H1 (cell line): ENCODE measurements around the gene CREG2. TPM values are rescaled to one million over a fixed set of nuclear protein-coding genes. Genes with fewer than 3 reads are reported as not detected.

Experiments
- CTCF ChIA-PET: fragments of 300-600 bp; sonication (Branson Sonifier 250); formaldehyde crosslinking; loops from one replicate; lab custom pipeline; 2021; ENCODE audit not compliant: partially characterized antibody; lab: Charles Lee
- POLR2A ChIA-PET: fragments of 300-600 bp; sonication (Branson Sonifier 250); formaldehyde crosslinking; loops from one replicate; lab custom pipeline; 2021; ENCODE audit warnings: inconsistent platforms; ENCODE audit not compliant: partially characterized antibody; lab: Charles Lee
- DNase-seq, 2 experiments: peaks; one replicate each; pipeline versions ENCODE4 v3.0.0 to v3.0.0-alpha.2; 2010 to 2022; ENCODE audit warnings: low spot score in 2 of 2, low read depth in 1 of 2, mixed read lengths in 1 of 2
- FAIRE-seq: peaks from 2 replicates; lab custom pipeline; 2011; peaks lifted over from hg19 to GRCh38; lab: Jason Lieb, UNC
- H2AFZ ChIP-seq: 2 replicates; pipeline ENCODE4 v1.8.1; 2012; ENCODE audit warnings: low read length, inconsistent platforms
- H2AK5ac ChIP-seq: 2 replicates; pipeline ENCODE4 v1.6.1; 2013; ENCODE audit warnings: low read depth, low read length
- H2BK120ac ChIP-seq: replicated peaks from 2 replicates; pipeline ENCODE3; 2013; ENCODE audit warnings: low read depth, low read length, inconsistent platforms
- H2BK12ac ChIP-seq: 2 replicates; pipeline ENCODE4 v1.6.1; 2013; ENCODE audit warnings: low read depth, low read length
- H2BK15ac ChIP-seq: 2 replicates; pipeline ENCODE4 v1.6.1; 2013; ENCODE audit warnings: low read length
- H2BK20ac ChIP-seq: 2 replicates; pipeline ENCODE4 v1.6.1; 2013; ENCODE audit warnings: low read length
- H2BK5ac ChIP-seq: 2 replicates; pipeline ENCODE4 v1.6.1; 2013; ENCODE audit warnings: low read depth, low read length
- H3K14ac ChIP-seq: 2 replicates; pipeline ENCODE4 v1.6.1; 2013; ENCODE audit warnings: inconsistent platforms; ENCODE audit not compliant: insufficient read length
- H3K18ac ChIP-seq: 2 replicates; pipeline ENCODE4 v1.6.1; 2013; ENCODE audit warnings: low read length; ENCODE audit errors: extremely low read depth
- H3K23ac ChIP-seq: 2 replicates; pipeline ENCODE4 v1.6.1; 2013; ENCODE audit warnings: inconsistent platforms; ENCODE audit not compliant: insufficient read length
- H3K23me2 ChIP-seq: 2 replicates; pipeline ENCODE4 v1.6.1; 2013; ENCODE audit warnings: low read depth, low read length
- H3K27ac ChIP-seq: 2 replicates; pipeline ENCODE4 v1.6.1; 2011; ENCODE audit warnings: low read depth, low read length, inconsistent platforms
- H3K27me3 ChIP-seq, 4 experiments: replicated peaks in 1 of 4; 1 replicate in 1 of 4; 2 replicates in 3 of 4; pipeline versions ENCODE4 v1.6.1 to v1.8.1; 2011 to 2013; ENCODE audit warnings: low read length in 3 of 4, mild to moderate bottlenecking in 3 of 4, inconsistent platforms in 2 of 4, mixed read lengths in 2 of 4, moderate library complexity in 1 of 4; ENCODE audit not compliant: control insufficient read depth in 3 of 4, insufficient read depth in 3 of 4; ENCODE audit errors: extremely low read depth in 1 of 4
- H3K36me3 ChIP-seq, 4 experiments: 2 replicates each; pipeline versions ENCODE4 v1.6.1 to v1.8.1; 2011 to 2013; ENCODE audit warnings: mild to moderate bottlenecking in 4 of 4, low read length in 3 of 4, moderate library complexity in 2 of 4, control low read depth in 1 of 4, inconsistent platforms in 1 of 4; ENCODE audit not compliant: insufficient read depth in 4 of 4, control insufficient read depth in 2 of 4
- H3K4ac ChIP-seq: replicated peaks from 2 replicates; pipeline ENCODE3; 2013; ENCODE audit warnings: low read length, low read depth, mixed read lengths, inconsistent platforms; ENCODE audit not compliant: insufficient read length
- H3K4me1 ChIP-seq, 4 experiments: replicated peaks in 1 of 4; 1 replicate in 1 of 4; 2 replicates in 3 of 4; pipeline versions ENCODE4 v1.6.1 to v1.8.1; 2011 to 2013; ENCODE audit warnings: low read length in 3 of 4, inconsistent platforms in 2 of 4, mixed read lengths in 1 of 4; ENCODE audit not compliant: insufficient read depth in 4 of 4, control insufficient read depth in 3 of 4
- H3K4me2 ChIP-seq, 2 experiments: 2 replicates each; pipeline versions ENCODE4 v1.6.1 to v1.8.1; 2011 to 2013; ENCODE audit warnings: low read depth in 2 of 2, low read length in 2 of 2, control low read depth in 1 of 2, inconsistent platforms in 1 of 2, mild to moderate bottlenecking in 1 of 2; ENCODE audit not compliant: insufficient read depth in 1 of 2
- H3K4me3 ChIP-seq, 4 experiments: fragments of 200-600, 300-600 bp in 1 of 4; sonication (generic), shearing (Covaris generic), sonication (Bioruptor Twin) in 1 of 4; 2 replicates each; pipeline versions ENCODE4 v1.5.1 to v1.8.1; 2011 to 2016; ENCODE audit warnings: low read length in 4 of 4, low read depth in 3 of 4, control low read depth in 2 of 4, inconsistent platforms in 2 of 4, mild to moderate bottlenecking in 2 of 4, mixed read lengths in 1 of 4, moderate library complexity in 1 of 4; ENCODE audit not compliant: insufficient read depth in 2 of 4; ENCODE audit errors: extremely low read depth in 1 of 4
- H3K56ac ChIP-seq: replicated peaks from 2 replicates; pipeline ENCODE3; 2013; ENCODE audit warnings: low read depth, mild to moderate bottlenecking, mixed read lengths, low read length, inconsistent platforms; ENCODE audit not compliant: insufficient read length
- H3K79me1 ChIP-seq: 2 replicates; pipeline ENCODE4 v1.6.1; 2013; ENCODE audit warnings: low read depth, low read length, control low read depth
- H3K79me2 ChIP-seq, 2 experiments: 2 replicates each; pipeline versions ENCODE4 v1.6.1 to v1.8.1; 2012 to 2013; ENCODE audit warnings: low read length in 2 of 2, mild to moderate bottlenecking in 2 of 2, inconsistent platforms in 1 of 2; ENCODE audit not compliant: insufficient read depth in 2 of 2, control insufficient read depth in 1 of 2
- H3K9ac ChIP-seq, 4 experiments: replicated peaks in 1 of 4; 1 replicate in 1 of 4; 2 replicates in 3 of 4; pipeline versions ENCODE4 v1.6.1 to v1.8.1; 2011 to 2013; ENCODE audit warnings: low read depth in 3 of 4, low read length in 3 of 4, control low read depth in 2 of 4, mild to moderate bottlenecking in 2 of 4, moderate library complexity in 2 of 4, inconsistent platforms in 1 of 4; ENCODE audit errors: extremely low read depth in 1 of 4
- H3K9me3 ChIP-seq, 2 experiments: 2 replicates each; pipeline versions ENCODE4 v1.6.1 to v1.8.1; 2012 to 2013; ENCODE audit warnings: mild to moderate bottlenecking in 2 of 2, moderate library complexity in 2 of 2, control low read depth in 1 of 2, inconsistent platforms in 1 of 2, low read depth in 1 of 2, low read length in 1 of 2, mixed read lengths in 1 of 2; ENCODE audit not compliant: insufficient read depth in 2 of 2
- H4K20me1 ChIP-seq, 2 experiments: replicated peaks in 1 of 2; 2 replicates each; pipeline versions ENCODE3 to v1.8.1; 2011 to 2013; ENCODE audit warnings: inconsistent platforms in 2 of 2, low read length in 2 of 2, mild to moderate bottlenecking in 1 of 2; ENCODE audit not compliant: insufficient read depth in 2 of 2, control insufficient read depth in 1 of 2
- H4K5ac ChIP-seq: 2 replicates; pipeline ENCODE4 v1.6.1; 2013; ENCODE audit warnings: low read length, low read depth, mixed read lengths, inconsistent platforms; ENCODE audit not compliant: insufficient read length
- H4K8ac ChIP-seq: 2 replicates; pipeline ENCODE4 v1.8.0; 2013; ENCODE audit warnings: mild to moderate bottlenecking, moderate library complexity, low read length, inconsistent platforms; ENCODE audit not compliant: insufficient read depth; ENCODE audit errors: extremely low read depth
- H4K91ac ChIP-seq: replicated peaks from 2 replicates; pipeline ENCODE3; 2013; ENCODE audit warnings: low read length, mixed read lengths, inconsistent platforms; ENCODE audit not compliant: insufficient read length
- BACH1 ChIP-seq: IDR thresholded peaks from 2 replicates; pipeline ENCODE4 v1.6.1; 2012; ENCODE audit warnings: low read length, improper control_type of control experiment
- CBX5 ChIP-seq: fragments of 300-800, 300-1000 bp; sonication (generic); IDR thresholded peaks from 2 replicates; pipeline ENCODE4 v1.7.1; 2016; ENCODE audit warnings: antibody characterized with exemption, low read length, low read depth
- CHD1 ChIP-seq: IDR thresholded peaks from 2 replicates; pipeline ENCODE4 v1.6.1; 2012; ENCODE audit warnings: low read depth, low read length, improper control_type of control experiment
- FOSL1 ChIP-seq: IDR thresholded peaks from 2 replicates; pipeline ENCODE4 v1.6.1; 2011; ENCODE audit warnings: mild to moderate bottlenecking, low read depth, low read length, moderate library complexity; ENCODE audit not compliant: insufficient read depth
- GABPA ChIP-seq: IDR thresholded peaks from 2 replicates; pipeline ENCODE4 v1.6.1; 2011; ENCODE audit warnings: mild to moderate bottlenecking, low read length, moderate library complexity, borderline replicate concordance; ENCODE audit not compliant: insufficient read depth
- GTF2F1 ChIP-seq: IDR thresholded peaks from 2 replicates; pipeline ENCODE4 v1.6.1; 2012; ENCODE audit warnings: low read depth, low read length, improper control_type of control experiment, borderline replicate concordance
- KDM5A ChIP-seq: fragments of 200-600 bp; IDR thresholded peaks from 2 replicates; pipeline ENCODE4 v1.7.1; 2012; ENCODE audit warnings: mild to moderate bottlenecking, low read length, inconsistent platforms, mixed read lengths
- MAFK ChIP-seq: IDR thresholded peaks from 2 replicates; pipeline ENCODE4 v1.6.1; 2012; ENCODE audit warnings: low read depth, mild to moderate bottlenecking, improper control_type of control experiment, low read length
- MAX ChIP-seq: IDR thresholded peaks from 2 replicates; pipeline ENCODE4 v1.6.1; 2012; ENCODE audit warnings: inconsistent platforms
- POLR2AphosphoS5 ChIP-seq: IDR thresholded peaks from 2 replicates; pipeline ENCODE4 v1.6.1; 2011; ENCODE audit warnings: low read depth, low read length
- SIRT6 ChIP-seq: IDR thresholded peaks from one replicate; pipeline ENCODE4 v1.7.1; 2012; ENCODE audit warnings: low read length, inconsistent platforms
- SUZ12 ChIP-seq: fragments of 200-600 bp; sonication (generic); IDR thresholded peaks from 2 replicates; pipeline ENCODE4 v1.6.1; 2012; ENCODE audit warnings: mild to moderate bottlenecking, inconsistent platforms, low read length, moderate library complexity, mixed read lengths
- TAF7 ChIP-seq: optimal IDR thresholded peaks from 2 replicates; pipeline ENCODE3; 2011; ENCODE audit warnings: low read depth, mild to moderate bottlenecking, inconsistent platforms, low read length, moderate library complexity, borderline replicate concordance
- TBP ChIP-seq: IDR thresholded peaks from 2 replicates; pipeline ENCODE4 v1.6.1; 2011; ENCODE audit warnings: low read depth, low read length, improper control_type of control experiment
- ZNF274 ChIP-seq: IDR thresholded peaks from 2 replicates; pipeline ENCODE4 v1.7.0; 2012; ENCODE audit warnings: low read length, borderline replicate concordance; ENCODE audit errors: extremely low read depth
- WGBS, 2 experiments: shearing (Covaris generic) in 1 of 2; methylation state at CpG; one replicate each; pipeline versions ENCODE4 v1.1.6 to v1.1.7; 2013 to 2015; ENCODE audit warnings: low lambda C conversion rate in 2 of 2, mixed read lengths in 2 of 2, inconsistent platforms in 1 of 2, low coverage in 1 of 2, missing lambda C conversion rate in 1 of 2; ENCODE audit not compliant: insufficient replicate concordance in 2 of 2, insufficient coverage in 1 of 2, insufficient read length in 1 of 2; ENCODE audit errors: extremely low coverage in 1 of 2, missing lambda C conversion rate in 1 of 2; 5-methylcytosine and 5-hydroxymethylcytosine counted together
- polyA plus RNA-seq, 7 experiments: library from polyadenylated mRNA; depleted of rRNA in 3 of 7; stranded (reverse) in 5 of 7; unstranded in 2 of 7; fragments of >200 nt in 5 of 7; fragments of 200-250 nt in 2 of 7; gene quantifications; 1 replicate in 5 of 7; 2 replicates in 1 of 7; 4 replicates in 1 of 7; pipeline versions ENCODE4 v1.2.1 to v1.2.3, GENCODE V29; 2011 to 2013; ENCODE audit warnings: missing spikeins in 2 of 7, mixed read lengths in 2 of 7
- total RNA-seq: library from RNA; stranded (reverse); fragmentation: NEBNext Ultra II Directional; extraction: Animal tissue kit (Norgen Biotek cat#: 25700); gene quantifications from 2 replicates; pipeline ENCODE4 v1.2.1, GENCODE V29; 2021

The CREG2 gene
- total and polyA plus RNA-seq, 2 of the 8 experiments (the other 6 are each of a cell fraction or from before 2014, with no cell fraction given), result 2.0 to 2.2 TPM

DNA sequence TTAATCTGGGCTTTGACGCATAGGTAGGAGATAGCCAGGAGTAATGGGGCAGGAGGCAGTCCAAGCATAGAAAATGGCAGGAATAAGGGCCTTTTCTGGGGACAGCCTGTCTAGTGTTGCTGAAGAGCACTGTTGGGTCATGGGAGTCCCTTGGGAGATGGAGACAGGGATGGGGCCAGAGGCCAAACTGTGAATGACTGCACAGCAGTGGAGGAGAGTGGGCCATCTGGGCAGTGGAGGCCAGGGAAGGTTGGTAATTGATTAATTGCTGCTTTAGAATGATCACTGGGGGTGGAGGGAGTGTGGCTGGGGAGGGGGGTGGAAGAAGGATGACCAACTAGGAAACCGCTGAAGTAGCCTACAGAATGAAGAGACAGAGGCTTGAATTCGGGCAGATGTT is 28.6 kb upstream of the CREG2 start:
- Histone ChIP-seq H3K4ac (no peak overlapping the region), H2BK12ac (no peak overlapping the region), H3K27me3 (no peaks in the 10 kb centered on the region), H4K20me1 (peaks cover 0 to 3% of the 10 kb centered on the region in 2 experiments), H3K4me2 (no peak overlapping the region), H3K9ac (no peak overlapping the region), H4K8ac (no peak overlapping the region), H4K91ac (no peak overlapping the region), H4K5ac (no peak overlapping the region), H3K79me2 (no peaks in the 10 kb centered on the region), H2BK5ac (no peak overlapping the region), H2AFZ (no peak overlapping the region), H3K18ac (no peak overlapping the region), H2BK20ac (no peak overlapping the region), H2AK5ac (no peak overlapping the region), H3K27ac (no peak overlapping the region), H3K23ac (no peak overlapping the region), H3K14ac (no peak overlapping the region), H3K79me1 (no peaks in the 10 kb centered on the region), H3K56ac (no peak overlapping the region), H3K36me3 (no peaks in the 10 kb centered on the region), H2BK15ac (no peak overlapping the region), H3K9me3 (peaks cover 0 to 6% of the 10 kb centered on the region in 2 experiments; a peak in 1 of 4 replicates), H3K23me2 (no peaks in the 10 kb centered on the region), H2BK120ac (no peak overlapping the region), H3K4me1 (peaks cover 0 to 3% (median under 1%) of the 10 kb centered on the region in 4 experiments; a peak in 3 of 7 replicates), H3K4me3 (no peak overlapping the region)
- FAIRE-seq (no peak), DNase-seq (no peak)
- WGBS, 2 experiments, result 89% methylated on average over 1 of the region's 3 CpGs; no CpG with 5 or more reads in 1 of the 2 experiments
- ChIA-PET CTCF (interaction anchor here (0.6 to 2.5 kb wide), 3 partner anchors 52 to 75 kb away, joined by 3 to 7 read pairs (median 4); no protein-coding TSS in a partner anchor), POLR2A (interaction anchor here (0.6 kb wide), 1 partner anchor 8 kb away, joined by 3 read pairs; no protein-coding TSS in a partner anchor)
- TF ChIP-seq GTF2F1, result no peak
- no peak for TF ChIP-seq SIRT6
- TF ChIP-seq POLR2AphosphoS5, result no peak
- TF ChIP-seq TBP, result no peak
- no peak for TF ChIP-seq GABPA
- TF ChIP-seq TAF7, result no peak
- TF ChIP-seq CHD1, result no peak
- no peak for TF ChIP-seq KDM5A
- TF ChIP-seq MAFK, result no peak
- no peak for TF ChIP-seq FOSL1
- TF ChIP-seq CBX5, result no peak
- no peak for TF ChIP-seq ZNF274
- no peak for TF ChIP-seq BACH1
- no peak for TF ChIP-seq MAX
- no peak for TF ChIP-seq SUZ12
